Stimulated activated CD8-positive, alpha-beta memory T cell treated with anti-CD3 and anti-CD28 coated beads, Interleukin-4, amount 100 ng/mL, for 4 hours (primary cell): ENCODE measurements around the gene POGK.
"Not testable (repeated sequence)": the region's sequence is repeated elsewhere in the genome, so short reads cannot be mapped to it uniquely, and the experiment has no call there.

Source experiments
- DNase-seq, 2 donors: peaks; one replicate each; pipeline ENCODE4 v3.0.0-alpha.2; 2020; ENCODE audit warnings: low read depth in 2 of 2, low spot score in 1 of 2

POGK gene

GRCh38 chr1:166852918-166853317, 13.6 kb downstream of the POGK start:
- DNase-seq = no peak

- DNase-seq = no peak
These were observed 16.3 kb downstream of the POGK start for GRCh38 chr1:166855558-166855957.

- no peak for DNase-seq
These were observed 18.7 kb downstream of the POGK start for GRCh38 chr1:166857995-166858394.

- no peak for DNase-seq
These were observed 19.6 kb downstream of the POGK start for GRCh38 chr1:166858726-166859419.

- DNase-seq = no peak
These were observed 20.3 kb downstream of the POGK start for GRCh38 chr1:166859597-166859996.

GRCh38 chr1:166865926-166866325, 26.7 kb downstream of the POGK start:
- DNase-seq = no peak

- no peak for DNase-seq
These were observed 29.4 kb downstream of the POGK start for GRCh38 chr1:166868639-166869038.

GRCh38 chr1:166869318-166870099, 30.2 kb downstream of the POGK start:
- DNase-seq = no peak

- no peak for DNase-seq
These were observed 31.3 kb downstream of the POGK start for GRCh38 chr1:166870584-166870983.

GRCh38 chr1:166874464-166874863, 35.2 kb downstream of the POGK start:
- no peak for DNase-seq

- DNase-seq = no peak
These were observed 36.0 kb downstream of the POGK start for GRCh38 chr1:166875302-166875733.

- peak; percentile 96 to 97 for DNase-seq
These were observed 36.7 kb downstream of the POGK start, which contains the start of gene TADA1 for GRCh38 chr1:166875734-166876539. TSS of gene TADA1 (minus strand) at chr1:166876264. CDS start at chr1:166876233, 31 bp downstream.

GRCh38 chr1:166876540-166876838, 37.2 kb downstream of the POGK start:
- no peak for DNase-seq

- DNase-seq = not testable (repeated sequence)
These were observed 39.1 kb downstream of the POGK start for GRCh38 chr1:166878173-166878917.

GRCh38 chr1:166882893-166883292, 43.6 kb downstream of the POGK start:
- DNase-seq = no peak

GRCh38 chr1:166884040-166884642, 44.9 kb downstream of the POGK start:
- DNase-seq = no peak

- no peak for DNase-seq
These were observed 45.7 kb downstream of the POGK start for GRCh38 chr1:166884971-166885370.

GRCh38 chr1:166888373-166889111, 49.3 kb downstream of the POGK start:
- no peak for DNase-seq

- DNase-seq = no peak
These were observed 50.5 kb downstream of the POGK start for GRCh38 chr1:166889776-166890175.

- no peak for DNase-seq
These were observed 56.5 kb downstream of the POGK start for GRCh38 chr1:166895766-166896165.
